HCT116 (cell line): Measurements from ENCODE around the gene ZNF618.

ENCODE experiments used
- EZH2 ChIP-seq: fragments of 200-600 bp; sonication (generic); IDR thresholded peaks from 2 replicates; pipeline ENCODE4 v1.6.1; 2017; ENCODE audit warnings: antibody characterized with exemption, mixed run types
- FOSL1 ChIP-seq: IDR thresholded peaks from 2 replicates; pipeline ENCODE4 v1.6.1; 2012; ENCODE audit warnings: low read depth
- POLR2A ChIP-seq: IDR thresholded peaks from 2 replicates; pipeline ENCODE4 v1.7.0; 2011; ENCODE audit warnings: borderline replicate concordance; ENCODE audit not compliant: insufficient read depth, insufficient read length; ENCODE audit errors: extremely low read depth
- POLR2AphosphoS5 ChIP-seq: IDR thresholded peaks from 2 replicates; pipeline ENCODE4 v1.6.1; 2011; ENCODE audit warnings: mild to moderate bottlenecking, low read depth, low read length, moderate library complexity
- TCF7L2 ChIP-seq: IDR thresholded peaks from 2 replicates; pipeline ENCODE4 v1.7.0; 2011; ENCODE audit warnings: borderline replicate concordance, inconsistent platforms; ENCODE audit not compliant: insufficient read depth, insufficient read length; ENCODE audit errors: extremely low read depth
- ZNF274 ChIP-seq: fragments of 200-500 bp; sonication (Bioruptor generic); IDR thresholded peaks from 2 replicates; pipeline ENCODE4 v1.6.1; 2014; ENCODE audit warnings: mild to moderate bottlenecking, low read depth, low read length, inconsistent platforms
- TF ChIP-seq, protein P1 (sequence below), 3 experiments: fragments of 200-600 bp in 1 of 3; sonication (generic) in 1 of 3; IDR thresholded peaks in 2 of 3; conservative IDR thresholded peaks in 1 of 3; 2 replicates each; pipeline ENCODE4 v1.5.1; 2012 to 2017; ENCODE audit warnings: low read depth in 2 of 3, low read length in 2 of 3, antibody characterized with exemption in 1 of 3, borderline replicate concordance in 1 of 3, control low read depth in 1 of 3, mild to moderate bottlenecking in 1 of 3, mixed read lengths in 1 of 3, mixed run types in 1 of 3, moderate library complexity in 1 of 3; ENCODE audit not compliant: insufficient read depth in 1 of 3
- TF ChIP-seq, protein P2 (sequence below): IDR thresholded peaks from 2 replicates; pipeline ENCODE4 v1.6.1; 2012; ENCODE audit warnings: low read depth
- TF ChIP-seq, protein P3 (sequence below): IDR thresholded peaks from 2 replicates; pipeline ENCODE4 v1.6.1; 2011; ENCODE audit warnings: mild to moderate bottlenecking, low read length, moderate library complexity; ENCODE audit not compliant: insufficient replicate concordance; ENCODE audit errors: extremely low read depth

DNA sequence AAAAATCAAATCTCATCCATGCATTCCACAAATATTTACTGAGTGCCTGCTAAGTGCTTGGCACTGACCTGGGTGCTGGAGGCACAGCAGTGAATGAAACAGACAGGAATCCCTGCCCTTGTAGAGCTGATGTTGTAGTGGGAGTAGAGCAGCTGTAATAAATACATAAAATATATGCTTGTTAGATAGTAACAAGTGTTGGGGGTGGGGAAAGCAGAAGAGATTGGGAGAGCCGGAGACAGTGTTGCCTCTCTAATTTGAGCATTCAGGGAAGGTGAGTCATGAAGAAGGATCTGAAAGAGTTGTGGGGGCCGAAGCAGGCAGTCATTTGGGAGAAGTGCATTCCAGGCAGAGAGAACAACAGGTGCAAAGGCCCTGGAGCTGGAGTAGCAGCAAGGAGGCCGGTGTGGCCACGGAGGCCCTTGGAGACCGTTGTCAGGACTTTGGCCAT, 97.9 kb downstream of the ZNF618 start:
- TF ChIP-seq POLR2AphosphoS5 (no peak), TCF7L2 (no peak), EZH2 (no peak), POLR2A (no peak), ZNF274 (no peak), FOSL1 (no peak)
- TF ChIP-seq, protein P1, sequence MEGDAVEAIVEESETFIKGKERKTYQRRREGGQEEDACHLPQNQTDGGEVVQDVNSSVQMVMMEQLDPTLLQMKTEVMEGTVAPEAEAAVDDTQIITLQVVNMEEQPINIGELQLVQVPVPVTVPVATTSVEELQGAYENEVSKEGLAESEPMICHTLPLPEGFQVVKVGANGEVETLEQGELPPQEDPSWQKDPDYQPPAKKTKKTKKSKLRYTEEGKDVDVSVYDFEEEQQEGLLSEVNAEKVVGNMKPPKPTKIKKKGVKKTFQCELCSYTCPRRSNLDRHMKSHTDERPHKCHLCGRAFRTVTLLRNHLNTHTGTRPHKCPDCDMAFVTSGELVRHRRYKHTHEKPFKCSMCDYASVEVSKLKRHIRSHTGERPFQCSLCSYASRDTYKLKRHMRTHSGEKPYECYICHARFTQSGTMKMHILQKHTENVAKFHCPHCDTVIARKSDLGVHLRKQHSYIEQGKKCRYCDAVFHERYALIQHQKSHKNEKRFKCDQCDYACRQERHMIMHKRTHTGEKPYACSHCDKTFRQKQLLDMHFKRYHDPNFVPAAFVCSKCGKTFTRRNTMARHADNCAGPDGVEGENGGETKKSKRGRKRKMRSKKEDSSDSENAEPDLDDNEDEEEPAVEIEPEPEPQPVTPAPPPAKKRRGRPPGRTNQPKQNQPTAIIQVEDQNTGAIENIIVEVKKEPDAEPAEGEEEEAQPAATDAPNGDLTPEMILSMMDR (IDR thresholded peaks at IDR 0.05 in 2 of 3, conservative IDR thresholded peaks at IDR 0.05 in 1 of 3; ENCODE audit: borderline replicate concordance in 1 of 3, insufficient read depth in 1 of 3, low read depth in 2 of 3, low read length in 2 of 3) = no peak
- TF ChIP-seq, protein P2, sequence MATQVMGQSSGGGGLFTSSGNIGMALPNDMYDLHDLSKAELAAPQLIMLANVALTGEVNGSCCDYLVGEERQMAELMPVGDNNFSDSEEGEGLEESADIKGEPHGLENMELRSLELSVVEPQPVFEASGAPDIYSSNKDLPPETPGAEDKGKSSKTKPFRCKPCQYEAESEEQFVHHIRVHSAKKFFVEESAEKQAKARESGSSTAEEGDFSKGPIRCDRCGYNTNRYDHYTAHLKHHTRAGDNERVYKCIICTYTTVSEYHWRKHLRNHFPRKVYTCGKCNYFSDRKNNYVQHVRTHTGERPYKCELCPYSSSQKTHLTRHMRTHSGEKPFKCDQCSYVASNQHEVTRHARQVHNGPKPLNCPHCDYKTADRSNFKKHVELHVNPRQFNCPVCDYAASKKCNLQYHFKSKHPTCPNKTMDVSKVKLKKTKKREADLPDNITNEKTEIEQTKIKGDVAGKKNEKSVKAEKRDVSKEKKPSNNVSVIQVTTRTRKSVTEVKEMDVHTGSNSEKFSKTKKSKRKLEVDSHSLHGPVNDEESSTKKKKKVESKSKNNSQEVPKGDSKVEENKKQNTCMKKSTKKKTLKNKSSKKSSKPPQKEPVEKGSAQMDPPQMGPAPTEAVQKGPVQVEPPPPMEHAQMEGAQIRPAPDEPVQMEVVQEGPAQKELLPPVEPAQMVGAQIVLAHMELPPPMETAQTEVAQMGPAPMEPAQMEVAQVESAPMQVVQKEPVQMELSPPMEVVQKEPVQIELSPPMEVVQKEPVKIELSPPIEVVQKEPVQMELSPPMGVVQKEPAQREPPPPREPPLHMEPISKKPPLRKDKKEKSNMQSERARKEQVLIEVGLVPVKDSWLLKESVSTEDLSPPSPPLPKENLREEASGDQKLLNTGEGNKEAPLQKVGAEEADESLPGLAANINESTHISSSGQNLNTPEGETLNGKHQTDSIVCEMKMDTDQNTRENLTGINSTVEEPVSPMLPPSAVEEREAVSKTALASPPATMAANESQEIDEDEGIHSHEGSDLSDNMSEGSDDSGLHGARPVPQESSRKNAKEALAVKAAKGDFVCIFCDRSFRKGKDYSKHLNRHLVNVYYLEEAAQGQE = no peak
- TF ChIP-seq, protein P3, sequence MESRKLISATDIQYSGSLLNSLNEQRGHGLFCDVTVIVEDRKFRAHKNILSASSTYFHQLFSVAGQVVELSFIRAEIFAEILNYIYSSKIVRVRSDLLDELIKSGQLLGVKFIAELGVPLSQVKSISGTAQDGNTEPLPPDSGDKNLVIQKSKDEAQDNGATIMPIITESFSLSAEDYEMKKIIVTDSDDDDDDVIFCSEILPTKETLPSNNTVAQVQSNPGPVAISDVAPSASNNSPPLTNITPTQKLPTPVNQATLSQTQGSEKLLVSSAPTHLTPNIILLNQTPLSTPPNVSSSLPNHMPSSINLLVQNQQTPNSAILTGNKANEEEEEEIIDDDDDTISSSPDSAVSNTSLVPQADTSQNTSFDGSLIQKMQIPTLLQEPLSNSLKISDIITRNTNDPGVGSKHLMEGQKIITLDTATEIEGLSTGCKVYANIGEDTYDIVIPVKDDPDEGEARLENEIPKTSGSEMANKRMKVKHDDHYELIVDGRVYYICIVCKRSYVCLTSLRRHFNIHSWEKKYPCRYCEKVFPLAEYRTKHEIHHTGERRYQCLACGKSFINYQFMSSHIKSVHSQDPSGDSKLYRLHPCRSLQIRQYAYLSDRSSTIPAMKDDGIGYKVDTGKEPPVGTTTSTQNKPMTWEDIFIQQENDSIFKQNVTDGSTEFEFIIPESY = no peak
